RWPE2 (cell line): ENCODE measurements around the gene SCTR.

Source experiments
- ATAC-seq: fragments of 200-7000 bp; cut with Tn5 transposase; 3 replicates; pipeline ENCODE4 v1.9.1; 2021; ENCODE audit warnings: low read depth
- DNase-seq: peaks from one replicate; pipeline ENCODE4 v3.0.0-alpha.2; 2020; ENCODE audit warnings: low spot score
- H3K27ac ChIP-seq: fragments of 450-650 bp; 2 replicates; pipeline ENCODE4 v1.5.1; 2017; ENCODE audit warnings: mild to moderate bottlenecking; ENCODE audit not compliant: poor library complexity, severe bottlenecking
- H3K27me3 ChIP-seq: fragments of 250-450 bp; sonication (Bioruptor Pico); 2 replicates; pipeline ENCODE4 v1.5.1; 2021; ENCODE audit warnings: mild to moderate bottlenecking, moderate library complexity; ENCODE audit not compliant: insufficient read depth, poor library complexity, severe bottlenecking
- H3K36me3 ChIP-seq: fragments of 250-450 bp; sonication (Bioruptor Pico); 2 replicates; pipeline ENCODE4 v1.5.1; 2020; ENCODE audit warnings: low read depth, mild to moderate bottlenecking, moderate library complexity
- H3K4me1 ChIP-seq: fragments of 250-450 bp; sonication (Bioruptor Pico); 2 replicates; pipeline ENCODE4 v1.5.1; 2021; ENCODE audit warnings: mild to moderate bottlenecking, moderate library complexity; ENCODE audit not compliant: insufficient read depth, poor library complexity, severe bottlenecking
- H3K4me3 ChIP-seq: fragments of 250-450 bp; sonication (Bioruptor Pico); 2 replicates; pipeline ENCODE4 v1.5.1; 2021; ENCODE audit warnings: mild to moderate bottlenecking, moderate library complexity; ENCODE audit not compliant: severe bottlenecking
- H3K9me3 ChIP-seq: fragments of 250-450 bp; sonication (Bioruptor Pico); 2 replicates; pipeline ENCODE4 v1.5.1; 2021; ENCODE audit warnings: mild to moderate bottlenecking, moderate library complexity; ENCODE audit not compliant: severe bottlenecking
- TF ChIP-seq, protein P1 (sequence below): fragments of 450-650 bp; IDR thresholded peaks from one replicate; pipeline ENCODE4 v1.5.1; 2017; ENCODE audit warnings: mild to moderate bottlenecking, moderate library complexity; ENCODE audit not compliant: poor library complexity, severe bottlenecking

Gene SCTR

DNA sequence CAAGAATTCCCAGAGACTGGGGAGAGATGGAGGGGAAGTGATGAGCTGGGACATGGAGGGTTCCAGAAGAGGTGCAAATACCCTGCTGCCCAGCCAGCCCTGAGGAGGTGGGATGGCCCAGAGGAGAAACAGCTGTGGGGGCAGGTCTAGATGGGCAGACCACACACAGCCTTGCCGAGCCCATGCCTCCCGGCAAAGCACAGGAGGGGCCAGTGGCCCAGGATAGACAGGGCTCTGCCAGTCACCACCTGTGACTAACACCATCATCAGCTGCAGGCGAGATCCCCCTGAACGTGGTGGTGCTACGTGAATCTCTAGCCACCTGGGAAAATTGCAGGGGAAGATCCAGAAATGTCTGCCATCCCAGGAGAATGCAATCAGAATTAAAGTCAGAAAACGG lies 39.4 kb downstream of the SCTR start:
- no peaks in the 10 kb centered on the region for H3K4me1 ChIP-seq
- TF ChIP-seq, protein P1, sequence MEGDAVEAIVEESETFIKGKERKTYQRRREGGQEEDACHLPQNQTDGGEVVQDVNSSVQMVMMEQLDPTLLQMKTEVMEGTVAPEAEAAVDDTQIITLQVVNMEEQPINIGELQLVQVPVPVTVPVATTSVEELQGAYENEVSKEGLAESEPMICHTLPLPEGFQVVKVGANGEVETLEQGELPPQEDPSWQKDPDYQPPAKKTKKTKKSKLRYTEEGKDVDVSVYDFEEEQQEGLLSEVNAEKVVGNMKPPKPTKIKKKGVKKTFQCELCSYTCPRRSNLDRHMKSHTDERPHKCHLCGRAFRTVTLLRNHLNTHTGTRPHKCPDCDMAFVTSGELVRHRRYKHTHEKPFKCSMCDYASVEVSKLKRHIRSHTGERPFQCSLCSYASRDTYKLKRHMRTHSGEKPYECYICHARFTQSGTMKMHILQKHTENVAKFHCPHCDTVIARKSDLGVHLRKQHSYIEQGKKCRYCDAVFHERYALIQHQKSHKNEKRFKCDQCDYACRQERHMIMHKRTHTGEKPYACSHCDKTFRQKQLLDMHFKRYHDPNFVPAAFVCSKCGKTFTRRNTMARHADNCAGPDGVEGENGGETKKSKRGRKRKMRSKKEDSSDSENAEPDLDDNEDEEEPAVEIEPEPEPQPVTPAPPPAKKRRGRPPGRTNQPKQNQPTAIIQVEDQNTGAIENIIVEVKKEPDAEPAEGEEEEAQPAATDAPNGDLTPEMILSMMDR: no peak
- H3K27ac ChIP-seq: no peak overlapping the region
- ATAC-seq (peak; percentile 44; the same call in 1 of the 3 replicates), DNase-seq (no peak)
- H3K4me3 ChIP-seq: no peak overlapping the region
- H3K27me3 ChIP-seq: no peaks in the 10 kb centered on the region
- H3K9me3 ChIP-seq: no peaks in the 10 kb centered on the region
- no peaks in the 10 kb centered on the region for H3K36me3 ChIP-seq

DNA sequence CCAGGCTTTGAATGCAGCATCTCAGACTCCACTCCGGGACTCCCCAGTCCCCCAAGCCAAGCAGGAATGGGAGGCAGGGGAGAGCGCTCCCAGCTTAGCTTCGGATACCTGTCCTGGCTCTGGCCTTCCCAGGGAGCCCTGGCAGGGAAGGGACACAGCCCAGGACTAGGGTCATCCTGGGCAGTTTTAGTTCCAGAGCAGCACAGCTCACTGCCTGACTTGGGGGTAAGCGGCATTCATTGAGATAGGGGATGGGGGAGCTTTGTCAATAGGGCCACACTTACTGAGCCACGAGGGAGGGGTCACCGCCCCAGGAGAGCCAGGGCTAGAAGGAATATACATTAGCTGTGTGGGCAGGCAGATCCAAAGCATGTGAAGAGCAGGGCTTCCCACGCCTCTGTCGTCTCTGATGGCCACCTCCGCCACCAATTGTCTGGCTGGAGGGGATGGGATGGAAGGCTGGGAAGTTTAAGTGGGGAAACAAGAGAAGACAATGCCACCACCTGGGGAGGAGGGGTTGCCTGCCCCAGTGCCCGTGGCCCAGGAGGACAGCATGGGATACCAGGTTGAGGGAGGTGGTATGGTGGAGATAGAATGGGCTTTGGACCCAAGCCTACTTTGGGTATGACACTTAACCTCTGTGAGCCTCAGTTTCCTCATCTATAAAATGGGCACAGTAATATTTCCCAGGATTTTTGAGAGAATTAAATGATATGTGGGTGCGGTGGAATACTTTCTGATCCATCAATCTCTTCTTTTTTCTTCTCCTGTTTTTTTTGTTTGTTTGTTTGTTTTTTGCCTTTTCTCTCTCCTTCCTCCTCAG lies 40.2 kb downstream of the SCTR start:
- DNase-seq: no peak
- no peaks in the 10 kb centered on the region for H3K4me1 ChIP-seq

DNA sequence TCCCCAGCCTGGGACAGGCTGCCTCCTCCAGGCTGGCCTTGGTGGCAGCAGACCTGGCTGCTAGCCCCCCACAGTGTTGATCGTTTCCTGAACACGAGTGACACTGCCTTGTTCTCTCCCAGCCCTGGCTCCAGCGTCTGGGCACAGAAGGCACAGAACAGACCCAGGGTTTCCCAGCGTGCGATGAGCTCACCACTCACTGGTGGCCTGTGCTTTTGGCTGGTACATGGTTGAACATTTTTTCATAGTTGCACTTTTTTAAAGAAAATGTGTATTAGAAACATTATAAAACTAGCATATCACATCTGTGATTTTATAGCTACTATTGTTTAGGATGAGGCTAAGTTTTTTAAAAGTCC lies 40.9 kb downstream of the SCTR start:
- no peak overlapping the region for H3K27ac ChIP-seq
- H3K9me3 ChIP-seq: no peaks in the 10 kb centered on the region
- no peak overlapping the region for H3K4me3 ChIP-seq
- ATAC-seq (no peak), DNase-seq (no peak)
- no peaks in the 10 kb centered on the region for H3K4me1 ChIP-seq
- H3K27me3 ChIP-seq: no peaks in the 10 kb centered on the region
- H3K36me3 ChIP-seq: no peaks in the 10 kb centered on the region
- TF ChIP-seq, protein P1: no peak

More for the DNA sequence above, 40.2 kb downstream of the SCTR start:
- Histone ChIP-seq H3K27me3 (no peaks in the 10 kb centered on the region), H3K9me3 (no peaks in the 10 kb centered on the region), H3K36me3 (no peaks in the 10 kb centered on the region), H3K27ac (no peak overlapping the region), H3K4me3 (no peak overlapping the region)
- TF ChIP-seq, protein P1: no peak
- no peak for ATAC-seq

DNA sequence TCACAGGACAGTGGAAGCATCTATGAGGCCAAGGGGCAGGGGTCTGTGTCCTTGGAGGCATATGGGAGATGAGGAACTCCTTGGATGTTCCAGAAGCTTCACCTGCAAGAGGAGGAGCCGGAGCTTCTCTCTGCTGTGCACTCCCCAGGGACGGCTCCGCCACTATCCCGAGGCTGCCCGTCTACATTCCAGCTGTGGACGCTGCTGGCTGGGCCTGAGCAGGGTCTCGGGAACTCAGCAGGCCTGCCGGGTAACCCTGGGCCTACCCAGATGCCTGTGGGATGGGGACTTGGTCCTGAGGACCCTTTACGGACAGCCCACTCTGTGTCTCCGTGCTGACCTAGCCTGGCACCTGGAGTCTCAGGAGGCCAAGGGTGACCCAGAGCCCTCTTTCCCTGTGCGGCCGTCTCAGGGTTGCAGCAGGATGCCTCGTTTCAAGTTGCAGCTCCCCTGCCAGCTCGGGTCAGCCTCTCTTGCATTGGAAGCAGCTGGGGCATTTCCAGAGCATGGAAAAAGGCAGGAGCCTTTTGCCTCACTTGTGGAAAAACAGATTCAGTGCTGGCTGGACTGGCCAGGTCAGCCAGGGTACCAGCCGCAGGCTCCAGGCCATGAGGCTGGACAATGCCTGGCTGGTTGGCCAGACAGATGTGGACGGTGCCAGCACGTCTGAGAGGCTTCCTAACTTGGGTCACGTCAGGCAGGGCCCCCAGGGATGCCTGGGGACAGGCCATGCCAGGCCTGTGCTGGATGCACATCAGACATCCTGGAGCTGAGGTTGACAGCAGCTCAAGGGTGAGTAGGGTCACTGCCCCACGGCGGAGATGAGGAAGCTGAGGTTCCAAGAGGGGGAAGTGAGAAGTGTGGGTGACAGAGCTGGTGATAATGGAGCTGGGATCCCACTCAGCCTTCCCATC lies 41.5 kb downstream of the SCTR start:
- H3K27me3 ChIP-seq: no peaks in the 10 kb centered on the region
- no peaks in the 10 kb centered on the region for H3K9me3 ChIP-seq
- H3K4me3 ChIP-seq: no peak overlapping the region
- DNase-seq: no peak
- ATAC-seq: no peak
- no peak overlapping the region for H3K27ac ChIP-seq
- TF ChIP-seq, protein P1: no peak
- no peaks in the 10 kb centered on the region for H3K36me3 ChIP-seq
- no peaks in the 10 kb centered on the region for H3K4me1 ChIP-seq
